HEK293 (cell line): ENCODE results near the gene PRKAB2.

ENCODE experiments used
- CTCF ChIP-seq: fragments of 450-650 bp; formaldehyde crosslinking; IDR thresholded peaks from 2 replicates; pipeline ENCODE4 v1.5.1; 2016; ENCODE audit warnings: missing biosample characterization, missing genetic modification characterization
- ZNF670 ChIP-seq: fragments of 450-650 bp; formaldehyde crosslinking; IDR thresholded peaks from 2 replicates; pipeline ENCODE4 v1.5.1; 2016; ENCODE audit warnings: missing biosample characterization, missing genetic modification characterization, low read depth

GRCh38 chr1:147210987-147211386, 38.7 kb upstream of the PRKAB2 start:
- TF ChIP-seq ZNF670 (tag by site-specific recombination) (no peak), CTCF (tag by site-specific recombination) (no peak)
